ENCODE results near the gene MKNK2.
"Not testable (repeated sequence)": the region's sequence is repeated elsewhere in the genome, so short reads cannot be mapped to it uniquely, and the experiment has no call there.

MKNK2 gene

DNA sequence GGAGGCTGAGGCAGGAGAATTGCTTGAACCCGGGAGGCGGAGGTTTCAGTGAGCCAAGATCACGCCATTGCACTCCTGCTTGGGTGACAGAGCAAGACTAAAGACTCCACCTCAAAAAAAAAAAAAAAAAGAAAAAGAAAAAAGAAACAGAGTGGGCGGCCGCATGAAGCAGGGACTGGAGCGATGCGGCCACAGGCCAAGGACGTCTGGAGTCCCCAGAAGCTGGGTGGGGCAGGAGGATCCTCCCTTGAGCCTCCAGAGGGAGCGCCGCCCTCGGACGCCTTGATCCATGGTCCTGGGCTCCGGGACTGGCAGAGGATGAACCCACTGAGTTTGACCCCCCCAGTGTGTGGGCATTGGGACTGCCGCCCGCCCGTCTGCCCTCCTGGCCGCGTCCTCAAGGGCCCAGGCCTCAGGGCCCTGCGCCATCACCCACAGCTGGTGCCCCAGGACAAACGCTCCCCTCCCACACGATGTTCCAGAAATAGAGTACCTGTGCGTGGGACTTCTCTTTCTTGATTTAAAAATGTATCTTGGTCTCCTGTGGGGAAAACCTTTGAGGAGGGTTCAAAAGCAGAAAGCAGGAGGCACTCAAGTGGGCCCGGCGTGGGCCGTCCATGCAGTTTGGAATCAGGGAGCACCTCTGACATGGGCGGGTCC is 51.1 kb downstream of the MKNK2 start:
- H3K36me3 ChIP-seq (replicated peaks) = peaks cover 43% of the 10 kb centered on the region
- H3K27me3 ChIP-seq (ENCODE audit: low read depth) = no peaks in the 10 kb centered on the region
- DNase-seq (ENCODE audit: low spot score in 2 of 2) = no peak
- no peak overlapping the region for H3K4me3 ChIP-seq
- H3K4me1 ChIP-seq = no peaks in the 10 kb centered on the region
- in situ Hi-C loops (cut with MboI; ENCODE audit: low sequenced_read_pairs) = no loop called here
- no peaks in the 10 kb centered on the region for H3K9me3 ChIP-seq

- Histone ChIP-seq H3K4me1 (no peaks in the 10 kb centered on the region), H3K27me3 (ENCODE audit: low read depth) (no peaks in the 10 kb centered on the region), H3K4me3 (no peak overlapping the region), H3K9me3 (no peaks in the 10 kb centered on the region), H3K36me3 (replicated peaks) (peaks cover 45% of the 10 kb centered on the region)
- in situ Hi-C loops (cut with MboI; ENCODE audit: low sequenced_read_pairs) = no loop called here
- DNase-seq (ENCODE audit: low spot score in 2 of 2) = no peak
Observed at GRCh38 chr19:1998712-1999708, 52.0 kb downstream of the MKNK2 start.

DNA sequence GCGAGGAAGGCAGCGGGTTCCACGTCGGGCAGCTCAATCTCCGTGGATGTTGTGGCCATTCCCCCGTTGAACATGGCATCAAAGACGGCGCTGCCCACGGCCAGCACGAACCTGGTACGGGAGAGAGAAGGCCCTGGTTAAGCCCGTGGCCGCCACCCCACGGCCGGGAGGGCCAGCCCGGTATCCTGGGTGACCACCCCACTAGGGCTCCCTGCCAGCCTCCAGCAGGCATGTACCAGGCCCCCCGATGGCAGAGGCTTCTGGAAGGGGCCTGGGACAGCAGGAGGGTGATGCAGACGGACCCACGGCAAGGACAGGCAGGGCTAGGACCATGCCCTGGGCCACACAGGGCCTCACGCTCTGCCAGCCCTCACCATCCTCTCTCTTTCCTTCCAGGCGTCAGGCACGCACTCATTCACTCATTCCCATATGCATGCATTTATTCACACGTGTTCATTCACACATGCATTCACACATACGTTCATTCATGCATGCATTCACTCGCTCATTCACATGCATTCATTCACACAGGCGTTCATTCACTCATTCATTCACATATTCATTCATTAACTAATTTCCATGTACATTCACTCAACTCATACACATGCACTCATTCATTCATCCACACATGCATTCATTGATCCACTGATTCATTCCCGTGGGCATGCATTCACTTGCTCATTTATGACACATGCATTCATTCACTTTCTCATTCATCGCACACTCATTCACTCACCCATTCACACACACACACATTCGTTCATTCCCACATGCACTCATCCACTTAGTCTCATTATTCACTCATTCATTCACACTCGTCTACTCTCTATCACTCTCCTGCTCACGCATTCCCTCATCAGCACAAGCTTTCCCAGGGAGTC is 53.5 kb downstream of the MKNK2 start:
- Histone ChIP-seq H3K36me3 (replicated peaks) (peaks cover 46% of the 10 kb centered on the region), H3K4me3 (no peak overlapping the region), H3K9me3 (no peaks in the 10 kb centered on the region), H3K4me1 (no peaks in the 10 kb centered on the region), H3K27me3 (ENCODE audit: low read depth) (no peaks in the 10 kb centered on the region)
- in situ Hi-C loops (cut with MboI; ENCODE audit: low sequenced_read_pairs) = no loop called here
- no peak for DNase-seq (ENCODE audit: low spot score in 2 of 2)

DNA sequence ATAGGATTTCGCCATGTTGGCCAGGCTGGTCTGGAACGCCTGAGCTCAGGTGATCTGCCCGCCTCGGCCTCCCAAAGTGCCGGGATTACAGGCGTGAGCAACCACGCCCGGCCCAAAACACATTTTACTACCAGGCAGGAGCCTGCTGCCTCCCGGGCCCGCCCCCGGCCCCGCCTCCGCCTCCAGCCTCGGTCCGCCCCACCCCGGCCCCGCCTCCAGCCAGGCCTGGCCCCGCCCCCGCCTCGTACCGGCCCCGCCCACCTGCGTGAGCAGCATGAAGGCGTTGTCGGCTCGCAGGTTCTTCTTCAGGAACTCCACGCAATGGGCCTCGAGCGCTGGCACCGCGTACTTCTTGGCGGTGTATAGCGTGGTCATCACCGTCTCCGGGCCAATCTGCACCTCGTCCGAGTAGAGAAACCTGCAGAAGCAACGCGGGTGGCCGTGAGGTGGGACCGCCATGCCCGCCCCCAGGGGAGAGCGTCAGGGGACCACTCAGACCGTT is 58.2 kb downstream of the MKNK2 start:
- Histone ChIP-seq H3K4me3 (no peak overlapping the region), H3K27me3 (ENCODE audit: low read depth) (no peaks in the 10 kb centered on the region), H3K4me1 (no peaks in the 10 kb centered on the region), H3K9me3 (no peaks in the 10 kb centered on the region), H3K36me3 (replicated peaks) (peaks cover 67% of the 10 kb centered on the region)
- peak in 1 of 2 experiments; percentile 52 for DNase-seq (ENCODE audit: low spot score in 2 of 2)
- in situ Hi-C loops (cut with MboI; ENCODE audit: low sequenced_read_pairs) = no loop called here

DNA sequence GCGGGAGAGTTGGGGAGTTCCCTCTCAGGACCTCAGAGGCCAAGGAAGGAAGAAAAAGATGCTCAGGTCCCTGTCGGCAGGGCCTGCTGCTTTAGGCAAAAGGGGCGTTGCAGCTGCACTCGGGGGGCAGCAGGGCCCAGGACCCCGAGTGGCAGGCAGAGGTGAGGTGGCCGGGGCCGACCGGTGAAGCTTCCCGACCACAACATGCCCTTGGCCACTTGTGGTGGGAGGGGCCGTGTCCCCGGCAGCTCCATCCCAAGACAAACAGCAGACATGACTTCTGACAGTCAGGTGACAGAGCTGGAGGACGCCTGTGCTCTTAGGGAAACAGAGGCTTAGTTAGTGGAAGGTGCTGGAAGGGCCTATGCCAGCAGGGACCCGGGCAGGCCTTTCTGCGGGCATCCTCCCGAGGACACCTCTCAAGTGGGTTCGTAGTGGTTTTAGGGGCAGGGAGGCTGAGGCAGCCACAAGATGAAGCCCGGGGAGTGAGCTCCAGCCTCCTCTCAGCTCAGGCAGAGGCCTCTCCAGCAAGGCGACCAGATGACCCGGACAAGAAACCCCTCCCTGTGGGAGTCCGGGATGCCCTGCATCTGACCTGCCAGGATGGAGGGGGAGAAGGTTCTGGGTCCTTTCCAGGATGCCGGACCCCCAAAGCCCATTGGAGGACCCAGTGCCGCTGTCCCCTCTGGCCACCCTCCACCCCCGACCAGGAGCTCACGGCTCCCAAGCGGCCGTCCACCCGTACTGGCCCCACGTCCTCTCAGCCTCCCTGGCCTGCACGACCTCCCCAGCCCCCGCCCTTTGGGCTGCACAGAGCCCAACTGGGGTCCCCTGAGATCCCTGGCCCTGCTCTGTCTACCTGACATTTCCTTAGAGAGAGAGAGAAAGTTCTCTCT is 59.8 kb downstream of the MKNK2 start:
- in situ Hi-C loops (cut with MboI; ENCODE audit: low sequenced_read_pairs) = no loop called here
- Histone ChIP-seq H3K4me1 (no peaks in the 10 kb centered on the region), H3K4me3 (no peak overlapping the region), H3K36me3 (replicated peaks) (peaks cover 66% of the 10 kb centered on the region), H3K9me3 (no peaks in the 10 kb centered on the region), H3K27me3 (ENCODE audit: low read depth) (no peaks in the 10 kb centered on the region)
- no peak for DNase-seq (ENCODE audit: low spot score in 2 of 2)

- no peaks in the 10 kb centered on the region for H3K4me1 ChIP-seq
- no peak for DNase-seq (ENCODE audit: low spot score in 2 of 2)
- H3K36me3 ChIP-seq (replicated peaks) = peaks cover 70% of the 10 kb centered on the region
- no peak overlapping the region for H3K4me3 ChIP-seq
- H3K27me3 ChIP-seq (ENCODE audit: low read depth) = no peaks in the 10 kb centered on the region
- no peaks in the 10 kb centered on the region for H3K9me3 ChIP-seq
- in situ Hi-C loops (cut with MboI; ENCODE audit: low sequenced_read_pairs) = no loop called here
Observed at GRCh38 chr19:1990230-1991017, 60.6 kb downstream of the MKNK2 start.

DNA sequence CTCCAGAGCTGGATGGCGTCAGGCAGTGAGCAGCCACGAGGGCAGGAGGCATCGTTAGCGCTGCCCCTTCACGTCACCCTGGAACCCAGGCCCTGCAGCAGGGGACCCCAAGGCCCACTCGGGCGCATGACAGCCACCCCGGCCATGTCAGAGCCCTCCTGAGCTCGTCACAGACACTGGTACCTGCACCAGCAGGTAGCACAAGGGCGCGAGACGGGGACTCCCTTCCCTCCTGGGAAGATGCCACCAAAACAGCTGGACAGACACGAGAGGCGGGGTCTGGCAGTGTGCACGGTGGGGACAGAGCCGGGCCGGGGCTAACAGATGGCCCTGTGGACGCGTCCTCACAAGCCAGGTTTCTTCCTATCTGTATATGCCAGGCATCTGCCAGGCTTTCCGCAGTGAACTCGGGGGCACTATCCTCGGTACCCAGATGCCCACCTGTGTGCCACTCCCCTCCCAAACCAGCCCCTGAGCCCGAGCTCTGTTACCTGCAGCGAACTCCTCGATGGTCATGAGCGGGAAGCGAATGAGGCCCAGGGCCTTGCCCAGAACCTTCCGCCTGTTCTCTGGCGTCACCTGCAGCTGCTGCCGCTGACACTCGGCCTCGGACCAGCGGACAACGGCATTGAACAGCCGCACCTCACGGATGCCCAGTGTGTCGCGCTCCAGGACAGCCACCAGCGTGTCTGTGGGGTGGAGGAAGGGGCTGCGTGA is 61.4 kb downstream of the MKNK2 start:
- no peaks in the 10 kb centered on the region for H3K27me3 ChIP-seq (ENCODE audit: low read depth)
- no peaks in the 10 kb centered on the region for H3K4me1 ChIP-seq
- DNase-seq (ENCODE audit: low spot score in 2 of 2) = no peak
- H3K9me3 ChIP-seq = no peaks in the 10 kb centered on the region
- H3K4me3 ChIP-seq = no peak overlapping the region
- H3K36me3 ChIP-seq (replicated peaks) = peaks cover 73% of the 10 kb centered on the region
- in situ Hi-C loops (cut with MboI; ENCODE audit: low sequenced_read_pairs) = no loop called here

DNA sequence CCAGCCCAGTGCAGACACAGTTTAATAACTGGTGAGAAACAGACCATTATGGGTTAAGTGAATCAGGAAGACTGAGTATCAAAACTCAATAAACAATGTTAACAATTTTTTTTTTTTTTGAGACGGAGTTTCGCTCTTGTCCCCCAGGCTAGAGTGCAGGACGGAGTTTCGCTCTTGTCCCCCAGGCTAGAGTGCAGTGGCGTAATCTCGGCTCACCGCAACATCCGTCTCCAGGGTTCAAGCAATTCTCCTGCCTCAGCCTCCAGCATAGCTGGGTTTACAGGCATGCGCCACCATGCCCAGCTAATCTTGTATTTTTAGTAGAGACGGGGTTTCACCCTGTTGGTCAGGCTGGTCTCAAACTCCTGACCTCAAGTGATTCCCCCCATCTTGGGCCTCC is 62.6 kb downstream of the MKNK2 start:
- DNase-seq (ENCODE audit: low spot score in 2 of 2); H3K4me3 ChIP-seq; H3K9me3 ChIP-seq; H3K27me3 ChIP-seq (ENCODE audit: low read depth); H3K4me1 ChIP-seq; in situ Hi-C loops (cut with MboI; ENCODE audit: low sequenced_read_pairs): not testable (repeated sequence)
- H3K36me3 ChIP-seq (replicated peaks) = peaks cover 71% of the 10 kb centered on the region
